Smooth muscle cell of the brain vasculature (primary cell): ENCODE results near the gene RFXANK.
"Not testable (repeated sequence)": the region's sequence is repeated elsewhere in the genome, so short reads cannot be mapped to it uniquely, and the experiment has no call there.

Experiments used
- DNase-seq: peaks from one replicate; pipeline ENCODE4 v3.0.0-alpha.2; 2012; ENCODE audit warnings: low read depth, low spot score

The RFXANK gene

DNA sequence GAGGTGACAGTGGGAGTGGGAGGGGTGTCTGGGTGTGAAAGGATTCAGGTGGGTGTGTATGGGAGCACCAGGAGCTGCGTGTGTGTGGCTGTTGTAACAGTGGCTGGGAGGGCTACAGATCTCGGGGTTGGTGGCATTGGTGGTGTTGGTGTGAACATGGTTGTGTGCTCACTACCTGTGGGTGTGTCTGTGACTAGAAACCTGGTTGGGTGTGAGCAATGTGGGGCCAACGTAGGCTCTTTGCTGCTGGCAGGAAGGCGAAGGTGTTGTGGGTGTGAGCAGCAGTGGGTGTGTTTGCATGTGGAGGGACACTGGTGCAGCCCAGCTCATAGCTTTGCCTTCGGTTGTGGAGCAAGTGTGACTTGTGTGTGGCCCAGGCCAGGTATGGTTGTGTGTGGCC is 14.9 kb downstream of the RFXANK start:
- DNase-seq = no peak

DNA sequence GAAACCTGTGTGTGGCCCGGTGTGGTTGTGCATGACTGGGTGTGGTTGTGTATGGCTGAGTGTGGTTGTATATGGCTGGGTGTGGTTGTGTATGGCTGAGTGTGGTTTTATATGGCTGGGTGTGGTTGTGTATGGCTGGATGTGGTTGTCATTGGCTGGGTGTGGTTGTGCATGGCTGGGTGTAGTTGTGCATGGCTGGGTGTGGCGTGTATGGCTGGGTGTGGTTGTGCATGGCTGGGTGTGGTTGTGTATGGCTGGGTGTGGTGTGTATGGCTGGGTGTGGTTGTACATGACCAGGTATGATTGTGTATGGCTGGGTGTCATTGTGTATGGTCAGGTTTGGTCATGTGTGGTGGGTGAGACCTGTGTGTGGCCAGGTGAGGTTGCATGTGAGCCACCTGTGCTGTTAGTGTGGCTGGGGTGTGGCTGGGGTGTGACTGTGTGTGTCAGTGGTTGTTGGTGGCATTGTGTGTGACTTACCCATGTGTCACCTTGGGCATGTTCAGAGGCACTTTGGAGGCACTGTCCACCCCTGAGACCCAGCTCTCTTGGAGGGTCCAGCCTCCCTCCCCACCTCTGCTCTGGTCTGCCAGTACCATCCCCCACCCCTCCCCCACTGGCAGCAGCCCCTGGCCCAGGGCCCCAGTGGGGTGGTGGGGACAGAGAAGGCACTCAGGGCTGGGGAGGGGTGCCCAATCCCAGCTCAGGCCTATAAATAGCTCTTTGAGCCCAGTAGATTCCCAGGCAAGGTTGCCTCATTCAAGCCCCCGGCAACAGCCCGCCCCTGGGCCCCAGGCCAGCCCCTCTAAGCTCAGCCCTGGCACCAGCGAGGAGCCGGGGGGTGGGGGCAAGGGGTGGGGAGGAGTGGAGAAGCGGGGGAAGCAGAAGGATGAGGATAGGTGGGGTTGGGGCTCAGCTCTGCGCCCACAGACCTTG is 15.8 kb downstream of the RFXANK start:
- no peak for DNase-seq

DNA sequence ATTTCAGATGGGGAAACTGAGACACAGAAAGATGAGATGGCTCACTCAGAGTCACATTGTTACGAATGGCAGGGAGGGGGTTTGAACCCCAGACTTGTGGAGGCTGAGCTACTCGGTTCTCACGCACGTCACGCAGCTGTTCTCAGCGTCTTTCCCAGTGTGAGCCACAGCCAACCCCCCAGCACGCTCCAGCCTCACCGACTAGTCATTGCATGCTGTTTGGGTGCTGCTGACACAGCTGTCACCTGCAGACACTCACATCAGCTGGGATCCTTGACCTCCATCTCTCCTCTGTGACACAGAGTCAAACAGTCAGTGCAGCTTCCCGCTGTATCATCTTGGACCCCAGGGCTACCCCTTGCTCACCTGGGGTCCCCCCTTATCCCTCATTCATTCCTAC is 17.3 kb downstream of the RFXANK start:
- no peak for DNase-seq

DNA sequence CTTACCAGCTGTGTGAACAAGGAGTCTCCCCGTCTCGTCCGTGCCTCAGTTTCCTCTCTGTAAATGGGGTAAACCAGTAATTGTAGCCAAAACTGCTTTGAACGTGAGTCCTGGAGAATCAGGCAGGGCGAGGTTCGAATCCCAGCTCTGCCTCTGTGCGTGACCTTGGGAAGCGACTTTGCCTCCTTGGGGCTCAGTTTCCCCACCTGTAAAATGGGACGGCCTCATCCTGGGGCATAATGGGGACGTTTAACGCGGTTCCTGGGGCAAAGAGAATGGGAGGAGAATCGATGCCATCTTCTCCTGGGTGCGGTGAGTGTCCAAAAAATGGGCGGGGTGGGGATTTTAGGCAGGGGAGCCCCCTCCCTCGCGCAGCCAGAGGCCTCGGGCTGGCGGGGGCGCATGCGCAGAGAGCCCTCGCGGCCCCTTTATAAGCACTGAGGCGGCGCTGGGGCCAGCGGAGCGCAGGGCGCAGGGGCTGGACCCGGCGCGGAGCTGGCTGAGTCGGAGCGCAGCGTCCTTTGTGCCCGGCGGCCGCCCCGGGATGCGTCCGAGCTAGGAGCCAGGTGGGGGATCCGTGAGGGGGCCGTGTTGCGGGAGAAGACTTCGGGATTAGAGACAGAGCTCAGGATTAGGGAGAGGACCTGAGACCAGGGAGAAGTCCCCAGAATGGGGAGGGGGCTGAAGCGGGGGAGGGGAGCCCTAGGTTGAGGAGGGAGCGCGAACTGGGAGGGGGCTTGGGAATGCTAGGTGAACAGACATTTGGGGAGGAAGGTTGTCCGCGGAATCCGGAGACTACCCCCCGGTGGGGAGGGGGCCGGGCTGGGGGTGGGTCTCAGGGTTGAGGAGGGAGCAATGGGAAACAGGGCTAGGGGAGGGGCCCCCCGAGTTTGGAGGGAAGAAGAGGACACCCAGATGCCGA is 19.7 kb downstream of the RFXANK start, which contains the start of gene NCAN:
Gene NCAN (plus strand): TSS at position 460 of the 922 bp plus-strand sequence. CDS start 4,996 bp downstream, outside the sequence.
- no peak for DNase-seq

DNA sequence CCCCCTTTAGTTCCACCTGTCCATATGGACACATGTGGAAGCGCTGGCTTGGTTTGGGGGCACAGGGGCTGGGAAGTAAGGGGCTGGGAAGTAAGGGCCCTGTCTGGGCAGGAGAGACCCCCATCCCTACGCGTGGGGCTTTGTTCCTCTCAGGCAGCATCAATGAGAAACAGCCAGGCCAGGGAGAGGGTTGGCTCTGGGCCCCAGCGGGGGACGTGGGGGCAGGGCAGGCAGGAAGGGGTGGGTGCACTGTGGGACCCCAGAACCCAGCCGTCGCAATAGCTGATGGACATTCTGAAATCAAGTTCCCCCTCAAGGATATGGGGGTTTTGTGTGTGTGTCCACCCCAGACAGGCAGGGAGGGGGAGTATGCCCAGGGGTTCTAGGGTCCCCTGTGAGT is 20.9 kb downstream of the RFXANK start:
- DNase-seq = no peak

DNA sequence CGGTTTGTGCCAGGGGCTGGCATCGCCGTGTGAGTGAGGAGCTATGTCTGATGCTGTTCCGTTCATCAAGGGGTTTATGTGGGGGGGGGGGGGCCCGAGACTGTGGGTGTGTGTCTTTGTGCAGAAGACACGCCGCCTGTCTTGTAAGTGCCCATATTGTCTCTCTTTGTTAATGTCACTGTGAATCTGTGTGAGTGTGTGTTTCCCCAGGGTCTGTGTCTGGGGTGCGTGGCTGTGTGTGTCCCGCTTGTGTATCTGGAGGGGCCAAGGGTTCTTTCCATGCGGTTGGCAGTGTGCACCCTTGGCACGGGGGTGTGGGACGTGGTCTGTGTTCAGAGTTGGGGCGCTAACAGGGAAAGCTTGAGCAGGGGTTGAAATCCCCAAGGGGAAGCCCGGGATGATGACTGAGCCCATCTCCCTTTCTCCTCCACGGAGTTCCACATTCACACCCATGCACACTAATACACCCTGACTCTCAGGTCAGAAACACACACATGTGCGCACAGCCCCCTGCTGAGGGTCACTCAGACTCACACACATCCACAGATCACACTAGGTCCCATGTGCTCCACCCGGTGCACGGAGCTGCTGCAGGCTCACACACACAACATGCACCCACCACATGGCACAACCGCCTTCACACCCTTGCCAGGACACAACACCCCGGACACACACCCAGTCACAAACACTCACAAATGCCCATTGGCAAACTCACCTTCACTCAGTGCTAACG is 21.5 kb downstream of the RFXANK start:
- DNase-seq = no peak

DNA sequence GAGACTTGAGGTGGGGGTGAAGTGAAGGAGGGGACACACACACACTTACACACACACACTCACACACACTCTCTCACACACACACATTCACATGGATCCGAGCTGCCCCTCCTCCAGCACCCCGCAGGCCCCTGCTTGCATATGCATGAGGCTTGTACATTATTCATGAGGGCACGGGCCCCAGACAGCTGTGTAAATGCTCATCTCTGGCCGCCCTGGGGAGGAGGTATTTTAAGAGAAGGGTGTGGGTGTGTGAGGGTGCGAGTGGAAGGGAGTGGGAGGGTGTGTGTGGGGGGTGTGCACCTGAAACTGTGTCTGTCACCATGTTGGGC is 22.1 kb downstream of the RFXANK start:
- no peak for DNase-seq

DNA sequence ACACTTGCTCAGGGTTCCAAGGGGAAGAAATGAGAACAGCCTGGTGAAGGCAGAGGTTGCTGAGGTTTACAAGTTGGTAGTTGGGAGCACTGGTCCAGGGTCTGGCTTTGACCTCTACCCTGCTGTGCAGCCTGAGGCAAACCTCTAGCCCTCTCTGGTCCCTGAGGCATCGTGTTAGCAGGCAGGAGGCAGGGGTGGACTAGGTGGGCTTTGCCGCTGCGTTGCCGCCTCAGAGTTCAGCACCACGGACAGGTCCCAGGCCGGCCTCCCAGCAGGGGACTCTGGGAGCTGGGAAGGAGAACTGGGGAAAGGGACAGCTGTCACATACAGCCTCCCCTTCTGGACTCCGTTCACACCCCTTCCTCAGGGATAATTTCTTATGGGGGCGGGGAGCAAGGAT is 22.8 kb downstream of the RFXANK start:
- DNase-seq = no peak

DNA sequence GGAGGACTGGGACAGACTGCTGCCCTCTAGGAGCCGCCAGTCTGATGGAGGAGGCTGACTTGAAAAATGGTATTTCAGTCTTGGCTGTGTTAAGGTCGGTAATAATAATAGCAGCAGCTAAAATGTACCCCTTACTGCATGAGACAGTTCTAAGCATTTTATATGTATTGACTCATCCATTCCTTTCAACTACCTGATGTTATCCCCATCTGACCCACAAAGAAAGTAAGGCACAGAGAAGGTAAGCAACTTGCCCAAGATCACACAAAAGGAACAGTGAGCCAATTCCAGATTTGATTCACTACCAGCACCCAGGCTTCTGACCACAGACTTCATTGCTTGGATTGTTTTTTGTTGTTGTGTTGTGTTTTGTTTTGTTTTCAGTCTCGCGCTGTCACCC is 23.7 kb downstream of the RFXANK start:
- no peak for DNase-seq

DNA sequence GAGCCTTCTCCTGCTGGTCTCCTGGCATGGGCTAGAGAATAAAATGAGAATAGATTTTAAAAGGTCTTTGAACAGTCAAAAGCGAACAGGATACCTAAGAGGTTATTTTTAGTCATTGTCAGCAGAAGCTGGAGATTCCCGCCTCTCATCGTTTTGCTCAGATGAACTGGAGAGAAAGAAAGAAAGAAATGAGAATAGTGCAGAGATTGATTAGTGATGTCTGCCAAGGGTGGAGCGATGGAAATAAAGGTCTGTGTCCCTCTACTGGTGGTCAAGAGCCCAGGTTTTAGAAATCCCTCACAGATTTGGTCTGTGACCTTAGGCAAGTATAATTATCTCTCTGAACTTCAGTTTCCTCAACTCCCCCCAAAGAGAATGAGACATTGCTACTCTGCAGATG is 25.0 kb downstream of the RFXANK start:
- no peak for DNase-seq

DNA sequence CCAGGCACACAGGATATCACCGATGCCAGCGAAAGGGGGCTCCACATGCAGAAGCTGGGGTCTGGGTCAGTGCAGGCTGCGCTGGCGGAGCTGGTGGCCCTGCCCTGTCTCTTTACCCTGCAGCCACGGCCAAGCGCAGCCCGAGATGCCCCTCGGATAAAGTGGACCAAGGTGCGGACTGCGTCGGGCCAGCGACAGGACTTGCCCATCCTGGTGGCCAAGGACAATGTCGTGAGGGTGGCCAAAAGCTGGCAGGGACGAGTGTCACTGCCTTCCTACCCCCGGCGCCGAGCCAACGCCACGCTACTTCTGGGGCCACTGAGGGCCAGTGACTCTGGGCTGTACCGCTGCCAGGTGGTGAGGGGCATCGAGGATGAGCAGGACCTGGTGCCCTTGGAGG is 26.9 kb downstream of the RFXANK start:
- DNase-seq = no peak

DNA sequence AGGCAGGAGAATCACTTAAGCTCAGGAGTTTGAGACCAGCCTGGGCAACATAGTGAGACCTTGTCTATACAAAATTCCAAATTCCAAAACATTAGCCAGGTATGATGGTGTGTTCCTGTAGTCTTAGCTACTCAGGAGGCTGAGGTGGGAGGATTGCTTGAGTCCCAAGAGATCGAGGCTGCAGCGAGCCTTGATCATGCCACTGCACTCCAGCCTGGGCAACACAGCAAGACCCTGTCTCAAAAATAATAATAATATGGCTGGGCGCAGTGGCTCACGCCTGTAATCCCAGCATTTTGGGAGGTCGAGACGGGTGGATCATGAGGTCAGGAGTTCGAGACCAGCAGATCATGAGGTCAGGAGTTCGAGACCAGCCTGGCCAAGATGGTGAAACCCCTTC is 28.9 kb downstream of the RFXANK start:
- not testable (repeated sequence) for DNase-seq

DNA sequence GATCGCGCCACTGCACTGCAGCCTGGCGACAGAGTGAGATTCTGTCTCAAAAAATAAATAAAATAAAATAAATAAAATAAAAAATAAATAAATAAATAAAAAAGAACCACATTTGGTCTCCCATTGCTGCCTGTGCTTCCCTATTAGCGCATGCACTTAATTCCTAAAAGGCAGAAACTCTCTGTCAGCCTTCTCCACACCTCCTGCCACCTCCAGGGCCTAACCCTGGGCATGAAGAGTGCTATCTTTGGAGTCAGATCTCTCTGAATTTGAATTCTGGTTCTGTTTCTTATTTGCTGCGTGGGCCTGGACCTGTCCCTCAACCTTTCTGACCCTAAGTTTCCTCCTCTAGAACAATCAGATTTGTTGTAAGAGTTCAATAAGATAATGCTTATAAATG is 31.0 kb downstream of the RFXANK start:
- no peak for DNase-seq

DNA sequence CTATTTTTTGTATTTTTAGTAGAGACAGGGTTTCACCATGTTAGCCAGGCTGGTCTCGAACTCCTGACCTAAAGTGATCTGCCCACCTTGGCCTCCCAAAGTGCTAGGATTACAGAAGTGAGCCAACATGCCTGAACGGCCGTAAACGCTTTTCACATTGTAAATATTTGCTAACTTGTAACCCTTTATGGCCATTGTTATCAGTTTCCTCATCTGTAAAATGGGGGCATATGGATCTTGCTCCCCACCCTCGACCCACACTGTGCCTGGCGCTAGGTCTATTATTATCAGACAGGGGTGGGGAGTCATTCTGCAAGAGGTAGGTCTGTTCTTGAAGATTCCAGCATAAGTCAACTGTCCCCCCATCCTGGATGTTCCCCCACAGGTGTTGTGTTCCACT is 31.6 kb downstream of the RFXANK start:
- DNase-seq = no peak

DNA sequence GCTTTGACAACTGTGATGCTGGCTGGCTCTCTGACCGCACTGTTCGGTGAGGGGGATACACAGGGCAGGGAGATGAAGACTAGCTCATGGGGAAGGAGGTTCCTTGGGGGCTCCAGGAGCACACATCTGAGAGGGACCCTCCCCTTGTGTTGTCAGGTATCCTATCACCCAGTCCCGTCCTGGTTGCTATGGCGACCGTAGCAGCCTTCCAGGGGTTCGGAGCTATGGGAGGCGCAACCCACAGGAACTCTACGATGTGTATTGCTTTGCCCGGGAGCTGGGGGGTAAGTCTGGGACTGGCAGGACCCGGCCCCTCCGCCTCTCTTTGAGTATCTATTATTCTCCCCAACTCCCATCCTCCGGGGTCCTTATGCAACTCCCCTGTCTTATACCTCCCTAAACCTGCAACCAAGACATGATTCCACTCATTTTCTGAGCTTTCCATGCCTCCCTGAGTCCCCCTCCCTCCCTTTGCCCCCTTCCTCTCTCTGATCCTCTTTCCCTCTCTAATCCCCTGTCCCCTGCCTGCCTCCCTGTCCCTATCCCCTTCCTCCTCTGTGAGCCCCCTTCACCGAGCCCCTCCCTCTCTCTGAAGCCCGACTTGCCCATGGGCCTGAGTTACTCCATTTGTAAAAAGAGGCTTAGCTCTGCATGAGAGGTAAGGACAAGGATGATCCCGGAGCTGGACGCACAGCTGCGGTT is 32.2 kb downstream of the RFXANK start:
- DNase-seq = no peak

DNA sequence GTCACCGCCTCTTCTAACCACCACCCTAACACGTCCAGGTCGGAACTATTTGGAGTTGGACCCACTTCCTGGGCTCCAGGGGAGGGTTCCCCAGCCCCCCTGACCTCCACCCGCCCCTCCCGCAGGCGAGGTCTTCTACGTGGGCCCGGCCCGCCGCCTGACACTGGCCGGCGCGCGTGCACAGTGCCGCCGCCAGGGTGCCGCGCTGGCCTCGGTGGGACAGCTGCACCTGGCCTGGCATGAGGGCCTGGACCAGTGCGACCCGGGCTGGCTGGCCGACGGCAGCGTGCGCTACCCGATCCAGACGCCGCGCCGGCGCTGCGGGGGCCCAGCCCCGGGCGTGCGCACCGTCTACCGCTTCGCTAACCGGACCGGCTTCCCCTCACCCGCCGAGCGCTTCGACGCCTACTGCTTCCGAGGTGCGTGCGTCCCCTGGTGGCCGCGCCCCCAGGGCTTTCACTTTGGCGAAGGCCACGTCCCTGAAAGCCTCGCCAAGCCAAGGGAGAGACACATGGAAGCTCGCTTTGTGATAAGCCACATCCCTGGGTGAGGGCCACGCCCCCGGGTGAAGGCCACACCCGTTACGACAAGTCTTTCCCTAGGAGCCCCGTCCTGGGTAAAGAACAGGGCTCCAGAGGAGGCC is 32.9 kb downstream of the RFXANK start:
- DNase-seq = no peak

DNA sequence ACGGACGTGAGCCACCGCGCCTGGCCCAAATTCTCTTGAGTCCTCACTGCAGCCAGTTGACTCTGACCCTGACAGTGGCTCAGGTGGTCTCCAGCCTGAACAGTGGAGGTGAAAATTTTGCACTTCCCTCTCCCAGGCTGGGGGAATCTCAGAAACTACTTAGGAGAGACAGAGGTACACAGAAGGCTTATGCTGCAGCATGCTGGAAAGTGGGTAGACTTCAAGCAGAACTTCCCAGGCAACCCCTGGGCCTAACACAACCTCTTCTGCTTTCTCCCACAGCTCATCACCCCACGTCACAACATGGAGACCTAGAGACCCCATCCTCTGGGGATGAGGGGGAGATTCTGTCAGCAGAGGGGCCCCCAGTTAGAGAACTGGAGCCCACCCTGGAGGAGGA is 34.1 kb downstream of the RFXANK start:
- DNase-seq = no peak

DNA sequence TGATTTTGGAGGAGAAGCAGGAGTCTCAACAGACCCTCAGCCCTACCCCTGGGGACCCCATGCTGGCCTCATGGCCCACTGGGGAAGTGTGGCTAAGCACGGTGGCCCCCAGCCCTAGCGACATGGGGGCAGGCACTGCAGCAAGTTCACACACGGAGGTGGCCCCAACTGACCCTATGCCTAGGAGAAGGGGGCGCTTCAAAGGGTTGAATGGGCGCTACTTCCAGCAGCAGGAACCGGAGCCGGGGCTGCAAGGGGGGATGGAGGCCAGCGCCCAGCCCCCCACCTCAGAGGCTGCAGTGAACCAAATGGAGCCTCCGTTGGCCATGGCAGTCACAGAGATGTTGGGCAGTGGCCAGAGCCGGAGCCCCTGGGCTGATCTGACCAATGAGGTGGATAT is 34.6 kb downstream of the RFXANK start:
- no peak for DNase-seq

DNA sequence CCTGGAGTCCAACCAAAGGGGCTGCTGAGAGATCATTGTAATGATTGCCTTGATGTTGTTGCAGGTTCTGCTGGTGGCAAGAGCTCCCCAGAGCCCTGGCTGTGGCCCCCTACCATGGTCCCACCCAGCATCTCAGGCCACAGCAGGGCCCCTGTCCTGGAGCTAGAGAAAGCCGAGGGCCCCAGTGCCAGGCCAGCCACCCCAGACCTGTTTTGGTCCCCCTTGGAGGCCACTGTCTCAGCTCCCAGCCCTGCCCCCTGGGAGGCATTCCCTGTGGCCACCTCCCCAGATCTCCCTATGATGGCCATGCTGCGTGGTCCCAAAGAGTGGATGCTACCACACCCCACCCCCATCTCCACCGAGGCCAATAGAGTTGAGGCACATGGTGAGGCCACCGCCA is 35.2 kb downstream of the RFXANK start:
- DNase-seq = no peak

DNA sequence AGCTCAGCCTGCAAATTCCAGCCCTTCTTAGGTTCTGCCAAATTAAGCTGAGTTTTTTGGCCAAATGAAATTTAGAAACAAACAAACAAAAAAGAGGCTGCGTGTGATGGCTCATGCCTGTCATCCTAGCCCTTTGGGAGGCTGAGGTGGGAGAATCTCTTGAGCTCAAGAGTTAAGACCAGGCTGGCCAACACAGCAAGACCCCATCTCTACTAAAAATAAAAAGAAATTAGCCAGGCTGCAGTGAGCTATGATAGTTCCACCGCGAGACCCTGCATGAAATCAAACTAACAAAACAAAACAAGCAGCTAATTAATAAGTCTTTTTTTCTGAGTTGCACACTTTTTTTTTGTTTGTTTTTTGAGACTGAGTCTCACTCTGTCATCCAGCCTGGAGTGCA is 37.6 kb downstream of the RFXANK start:
- no peak for DNase-seq

DNA sequence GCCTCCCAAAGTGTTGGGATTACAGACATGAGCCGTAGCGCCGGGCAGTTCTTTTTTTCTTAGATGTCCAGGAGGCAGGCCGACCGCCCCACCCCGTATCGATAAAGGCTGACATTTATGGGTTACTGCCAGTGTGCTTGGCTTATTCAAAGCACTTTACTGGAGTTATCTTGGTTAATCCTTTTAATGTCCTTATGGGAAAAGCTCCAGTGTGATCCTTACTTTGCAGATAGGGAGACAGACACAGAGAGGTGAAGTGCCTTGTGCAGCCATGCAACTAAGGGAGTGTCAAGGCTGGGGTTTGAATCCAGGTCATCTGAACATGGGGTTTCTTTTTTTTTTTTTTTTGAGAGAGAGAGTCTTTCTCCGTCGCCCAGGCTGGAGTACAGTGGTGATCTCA is 38.9 kb downstream of the RFXANK start:
- no peak for DNase-seq
